ENCODE data around the gene SNX33.
"Not testable (repeated sequence)": the region's sequence is repeated elsewhere in the genome, so short reads cannot be mapped to it uniquely, and the experiment has no call there.

SNX33 gene

DNA sequence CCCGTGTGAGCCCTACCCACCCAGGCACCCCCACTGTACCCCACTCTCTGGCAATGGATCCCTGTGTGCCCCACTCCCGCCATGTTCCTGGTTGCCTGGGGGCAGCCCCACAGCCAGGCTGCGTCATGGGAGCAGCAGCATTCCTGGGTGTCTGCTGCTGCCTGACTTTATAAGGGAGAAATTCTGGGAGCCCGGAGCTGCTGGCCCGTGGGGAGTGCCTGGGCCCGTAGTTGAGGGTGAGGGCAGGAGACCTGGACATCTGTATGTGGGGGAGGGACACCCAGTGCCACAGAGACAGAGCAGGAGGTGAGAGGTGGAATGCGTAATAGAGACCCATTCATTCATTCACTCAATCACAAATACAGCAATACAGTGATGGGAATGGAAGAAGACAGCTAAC is 49.8 kb downstream of the SNX33 start:
- no peak overlapping the region for H2AFZ ChIP-seq (ENCODE audit: low read depth, low read length, severe bottlenecking)
- H3K36me3 ChIP-seq (ENCODE audit: low read length): no peaks in the 10 kb centered on the region
- H3K9ac ChIP-seq (ENCODE audit: low read length): no peak overlapping the region
- no peak overlapping the region for H3K27ac ChIP-seq (ENCODE audit: low read depth, low read length)
- no peaks in the 10 kb centered on the region for H3F3A ChIP-seq (ENCODE audit: insufficient read depth)
- H3K9me2 ChIP-seq (replicated peaks; ENCODE audit: insufficient read depth, low read length): no peaks in the 10 kb centered on the region
- TF ChIP-seq EZH2phosphoT487 (conservative IDR thresholded peaks at IDR 0.05; ENCODE audit: low read length): no peak
- TF ChIP-seq, protein P1, sequence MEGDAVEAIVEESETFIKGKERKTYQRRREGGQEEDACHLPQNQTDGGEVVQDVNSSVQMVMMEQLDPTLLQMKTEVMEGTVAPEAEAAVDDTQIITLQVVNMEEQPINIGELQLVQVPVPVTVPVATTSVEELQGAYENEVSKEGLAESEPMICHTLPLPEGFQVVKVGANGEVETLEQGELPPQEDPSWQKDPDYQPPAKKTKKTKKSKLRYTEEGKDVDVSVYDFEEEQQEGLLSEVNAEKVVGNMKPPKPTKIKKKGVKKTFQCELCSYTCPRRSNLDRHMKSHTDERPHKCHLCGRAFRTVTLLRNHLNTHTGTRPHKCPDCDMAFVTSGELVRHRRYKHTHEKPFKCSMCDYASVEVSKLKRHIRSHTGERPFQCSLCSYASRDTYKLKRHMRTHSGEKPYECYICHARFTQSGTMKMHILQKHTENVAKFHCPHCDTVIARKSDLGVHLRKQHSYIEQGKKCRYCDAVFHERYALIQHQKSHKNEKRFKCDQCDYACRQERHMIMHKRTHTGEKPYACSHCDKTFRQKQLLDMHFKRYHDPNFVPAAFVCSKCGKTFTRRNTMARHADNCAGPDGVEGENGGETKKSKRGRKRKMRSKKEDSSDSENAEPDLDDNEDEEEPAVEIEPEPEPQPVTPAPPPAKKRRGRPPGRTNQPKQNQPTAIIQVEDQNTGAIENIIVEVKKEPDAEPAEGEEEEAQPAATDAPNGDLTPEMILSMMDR (IDR thresholded peaks at IDR 0.05; ENCODE audit: insufficient read depth, low read length, poor library complexity, severe bottlenecking): no peak
- H3K4me3 ChIP-seq (ENCODE audit: insufficient read depth, low read length, poor library complexity, severe bottlenecking): no peak overlapping the region
- no peaks in the 10 kb centered on the region for H4K20me1 ChIP-seq (ENCODE audit: low read depth, low read length)
- H3K9me3 ChIP-seq (ENCODE audit: insufficient read depth, low read length): no peaks in the 10 kb centered on the region
- no peaks in the 10 kb centered on the region for H3K27me3 ChIP-seq (ENCODE audit: low read length)
- no peak overlapping the region for H3K4me2 ChIP-seq (ENCODE audit: low read depth, low read length, poor library complexity, severe bottlenecking)
- H3K79me2 ChIP-seq (ENCODE audit: insufficient read depth, low read length): no peaks in the 10 kb centered on the region

DNA sequence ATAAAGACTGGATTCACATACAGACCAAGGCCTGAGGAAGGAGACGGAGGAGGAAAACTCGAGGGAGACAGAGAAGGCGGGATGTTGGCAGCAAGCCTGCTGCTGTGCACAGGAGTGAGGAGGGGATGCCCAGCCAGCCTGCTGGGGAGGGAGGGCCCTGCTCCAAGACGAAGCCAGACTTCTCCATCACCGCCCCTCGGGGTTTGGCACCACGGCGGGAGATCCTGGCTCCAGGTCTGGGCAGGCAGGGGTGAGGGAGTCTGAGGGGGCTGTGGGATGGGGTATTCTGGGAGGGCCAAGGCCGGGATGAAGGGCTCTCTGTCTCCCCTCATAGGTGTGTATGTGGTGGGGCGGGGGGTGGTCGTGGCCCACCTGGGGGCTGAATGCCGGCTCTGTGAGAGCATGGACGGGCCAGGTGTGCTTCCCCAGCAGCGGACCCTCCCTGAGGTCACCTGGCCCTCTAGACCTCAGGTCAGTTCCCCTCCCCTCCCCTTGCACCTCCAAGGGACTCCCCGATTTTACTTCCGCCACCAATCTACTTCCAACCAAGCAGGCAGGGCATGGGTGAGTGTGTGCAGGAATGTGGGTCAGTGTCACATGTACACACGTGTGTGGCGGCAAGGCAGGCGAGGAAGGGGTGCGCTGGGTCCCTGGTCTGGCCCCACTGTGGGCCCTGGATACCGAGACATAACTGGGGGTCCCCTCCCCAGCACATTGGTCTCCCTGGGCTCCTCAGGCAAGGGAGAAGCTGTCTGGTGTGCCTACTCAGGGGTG is 50.4 kb downstream of the SNX33 start:
- not testable (repeated sequence) for H3K4me2 ChIP-seq (ENCODE audit: low read depth, low read length, poor library complexity, severe bottlenecking); H3K9me3 ChIP-seq (ENCODE audit: insufficient read depth, low read length); H3K9ac ChIP-seq (ENCODE audit: low read length); H3K4me3 ChIP-seq (ENCODE audit: insufficient read depth, low read length, poor library complexity, severe bottlenecking); H3F3A ChIP-seq (ENCODE audit: insufficient read depth); H4K20me1 ChIP-seq (ENCODE audit: low read depth, low read length); H3K27ac ChIP-seq (ENCODE audit: low read depth, low read length); H2AFZ ChIP-seq (ENCODE audit: low read depth, low read length, severe bottlenecking); H3K36me3 ChIP-seq (ENCODE audit: low read length); H3K9me2 ChIP-seq (replicated peaks; ENCODE audit: insufficient read depth, low read length); H3K79me2 ChIP-seq (ENCODE audit: insufficient read depth, low read length); H3K27me3 ChIP-seq (ENCODE audit: low read length)

DNA sequence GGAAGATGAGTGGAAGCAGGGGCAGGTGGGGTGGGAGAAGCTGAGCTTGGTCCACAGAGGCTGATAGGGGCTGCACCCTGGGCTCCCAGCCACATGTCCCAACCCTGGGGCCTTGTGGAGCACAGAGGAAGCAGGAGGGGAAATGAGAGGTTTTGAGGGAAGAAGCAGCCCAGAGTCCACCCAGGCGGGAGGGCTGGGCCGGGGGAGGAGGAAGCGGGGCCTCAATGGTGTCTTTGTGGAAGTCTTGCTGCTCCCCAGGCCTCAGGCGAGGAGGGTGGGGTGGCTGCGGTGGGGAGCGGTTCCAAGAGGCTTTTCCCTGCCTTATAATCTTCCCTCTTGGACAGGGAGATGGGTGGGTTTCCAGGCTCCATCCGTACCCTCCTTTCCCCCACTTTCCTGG is 51.8 kb downstream of the SNX33 start:
- not testable (repeated sequence) for H3F3A ChIP-seq (ENCODE audit: insufficient read depth); H3K4me3 ChIP-seq (ENCODE audit: insufficient read depth, low read length, poor library complexity, severe bottlenecking); H3K4me2 ChIP-seq (ENCODE audit: low read depth, low read length, poor library complexity, severe bottlenecking); H3K27me3 ChIP-seq (ENCODE audit: low read length); H4K20me1 ChIP-seq (ENCODE audit: low read depth, low read length); H2AFZ ChIP-seq (ENCODE audit: low read depth, low read length, severe bottlenecking); H3K9me3 ChIP-seq (ENCODE audit: insufficient read depth, low read length); H3K79me2 ChIP-seq (ENCODE audit: insufficient read depth, low read length); H3K27ac ChIP-seq (ENCODE audit: low read depth, low read length); H3K9me2 ChIP-seq (replicated peaks; ENCODE audit: insufficient read depth, low read length); H3K36me3 ChIP-seq (ENCODE audit: low read length); H3K9ac ChIP-seq (ENCODE audit: low read length)

DNA sequence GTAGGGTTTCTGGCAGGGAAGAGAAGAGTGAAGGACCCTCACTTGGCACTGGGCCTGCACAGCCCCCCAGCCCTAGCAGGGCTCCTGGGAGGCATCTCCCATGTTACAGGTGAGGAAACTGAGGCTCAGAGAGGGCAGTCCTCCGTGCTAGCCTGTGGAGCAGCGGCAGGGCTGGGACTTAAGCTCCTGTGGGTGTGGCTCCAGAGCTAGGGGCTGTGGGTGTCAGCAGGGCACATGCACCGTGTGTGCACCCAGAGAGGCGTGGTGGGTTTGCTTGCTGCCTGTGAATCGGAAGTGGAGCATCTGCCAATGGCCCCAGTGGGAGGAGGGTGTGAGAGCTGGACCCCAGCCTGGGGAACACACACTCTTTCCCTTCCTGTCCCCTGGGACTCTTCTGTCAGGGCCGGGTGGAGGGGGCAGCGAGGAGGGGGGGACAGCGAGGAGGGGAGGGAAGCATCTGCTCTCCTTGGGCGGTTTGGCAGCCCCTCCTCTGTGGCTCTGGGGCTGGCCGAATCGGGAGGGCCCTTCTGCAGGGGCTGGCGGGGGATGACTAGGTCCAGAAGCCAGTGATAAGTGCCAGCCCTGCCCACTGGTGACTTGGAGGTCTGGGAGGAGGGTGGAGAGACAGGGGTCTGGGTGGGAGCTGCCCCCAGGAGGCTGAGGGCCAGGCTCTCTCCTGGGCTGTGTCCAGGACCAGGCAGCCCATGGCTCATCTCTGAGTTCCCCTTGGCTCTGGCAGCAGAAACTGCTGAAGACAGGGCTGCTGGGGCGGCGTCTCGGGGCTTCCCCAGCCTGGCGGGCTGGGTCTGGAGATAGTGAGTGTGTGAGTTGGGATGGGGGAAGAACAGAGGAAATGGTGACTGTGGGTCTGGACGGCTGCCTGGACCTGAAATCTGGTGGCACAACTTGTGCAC is 52.5 kb downstream of the SNX33 start:
- not testable (repeated sequence) for H3K9me3 ChIP-seq (ENCODE audit: insufficient read depth, low read length); H3K36me3 ChIP-seq (ENCODE audit: low read length); H3F3A ChIP-seq (ENCODE audit: insufficient read depth); H3K27ac ChIP-seq (ENCODE audit: low read depth, low read length); H4K20me1 ChIP-seq (ENCODE audit: low read depth, low read length); H3K27me3 ChIP-seq (ENCODE audit: low read length); H3K9ac ChIP-seq (ENCODE audit: low read length); H2AFZ ChIP-seq (ENCODE audit: low read depth, low read length, severe bottlenecking); H3K4me2 ChIP-seq (ENCODE audit: low read depth, low read length, poor library complexity, severe bottlenecking); H3K9me2 ChIP-seq (replicated peaks; ENCODE audit: insufficient read depth, low read length); H3K79me2 ChIP-seq (ENCODE audit: insufficient read depth, low read length); H3K4me3 ChIP-seq (ENCODE audit: insufficient read depth, low read length, poor library complexity, severe bottlenecking)

DNA sequence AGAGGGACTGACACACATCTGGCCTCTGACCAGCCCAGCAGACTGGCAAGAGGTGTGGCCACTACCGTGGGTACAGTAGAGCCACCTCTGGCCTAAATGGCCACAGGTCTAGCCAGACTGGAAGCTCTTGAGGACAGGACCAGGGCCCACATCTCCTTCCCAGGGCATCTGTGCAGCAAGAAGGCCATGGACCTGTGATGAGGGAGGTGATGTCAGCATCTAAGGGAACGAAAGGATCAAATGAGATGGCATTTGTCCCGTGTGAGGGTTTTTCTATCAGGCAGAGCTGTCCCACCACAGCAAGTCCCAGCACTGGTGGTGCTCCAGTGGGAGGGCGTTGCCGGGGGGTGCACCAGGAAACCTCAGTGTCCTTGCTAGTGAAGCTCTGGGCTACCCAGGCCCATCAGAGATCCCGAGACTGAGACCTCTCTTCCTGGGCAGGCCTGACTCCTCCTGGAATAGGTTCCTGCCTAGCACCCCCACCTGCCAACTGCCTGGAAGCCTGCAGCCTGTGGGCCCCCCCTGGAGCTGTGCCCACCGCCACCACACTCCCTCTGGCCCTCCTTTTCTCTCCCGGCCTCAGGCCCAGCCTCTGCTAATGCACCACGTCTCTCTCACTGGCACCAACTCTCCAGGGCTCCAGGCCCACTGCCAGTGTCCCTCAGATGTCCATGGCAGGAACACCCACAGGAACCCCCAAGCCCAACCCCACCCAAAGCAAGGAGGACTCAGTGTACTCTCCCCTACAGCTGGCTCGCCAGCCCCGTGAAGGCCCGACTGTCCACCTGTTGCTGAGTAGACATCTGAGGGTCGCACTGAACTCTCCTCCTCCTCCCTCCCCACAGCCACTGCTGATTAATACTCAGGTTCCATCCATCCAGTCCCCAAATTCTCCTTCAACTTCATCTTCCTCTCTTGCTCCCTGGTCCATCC is 53.6 kb downstream of the SNX33 start:
- not testable (repeated sequence) for H3K9ac ChIP-seq (ENCODE audit: low read length); H4K20me1 ChIP-seq (ENCODE audit: low read depth, low read length); H3K79me2 ChIP-seq (ENCODE audit: insufficient read depth, low read length); H2AFZ ChIP-seq (ENCODE audit: low read depth, low read length, severe bottlenecking); H3K27me3 ChIP-seq (ENCODE audit: low read length); H3K27ac ChIP-seq (ENCODE audit: low read depth, low read length); H3K9me2 ChIP-seq (replicated peaks; ENCODE audit: insufficient read depth, low read length); H3K4me2 ChIP-seq (ENCODE audit: low read depth, low read length, poor library complexity, severe bottlenecking); H3K9me3 ChIP-seq (ENCODE audit: insufficient read depth, low read length); H3F3A ChIP-seq (ENCODE audit: insufficient read depth); H3K36me3 ChIP-seq (ENCODE audit: low read length); H3K4me3 ChIP-seq (ENCODE audit: insufficient read depth, low read length, poor library complexity, severe bottlenecking)

Measured in SU-DHL-6 (cell line).